Subcutaneous preadipocyte (primary cell): ENCODE data around the gene EHD4. TPM values are rescaled to one million over a fixed set of nuclear protein-coding genes. Genes with fewer than 3 reads are reported as not detected.

Source experiments
- small RNA-seq: library from RNA; depleted of rRNA; stranded (forward); fragments of <200 nt; gene quantifications from one replicate; pipeline ENCODE3, GENCODE V24; 2012
- total RNA-seq: library from RNA; depleted of rRNA; stranded (reverse); fragments of >200 nt; gene quantifications from 2 replicates; pipeline ENCODE4 v1.2.3, GENCODE V29; 2012

EHD4 gene
- total RNA-seq, result 9.2 and 20.3 TPM in 2 replicates

DNA sequence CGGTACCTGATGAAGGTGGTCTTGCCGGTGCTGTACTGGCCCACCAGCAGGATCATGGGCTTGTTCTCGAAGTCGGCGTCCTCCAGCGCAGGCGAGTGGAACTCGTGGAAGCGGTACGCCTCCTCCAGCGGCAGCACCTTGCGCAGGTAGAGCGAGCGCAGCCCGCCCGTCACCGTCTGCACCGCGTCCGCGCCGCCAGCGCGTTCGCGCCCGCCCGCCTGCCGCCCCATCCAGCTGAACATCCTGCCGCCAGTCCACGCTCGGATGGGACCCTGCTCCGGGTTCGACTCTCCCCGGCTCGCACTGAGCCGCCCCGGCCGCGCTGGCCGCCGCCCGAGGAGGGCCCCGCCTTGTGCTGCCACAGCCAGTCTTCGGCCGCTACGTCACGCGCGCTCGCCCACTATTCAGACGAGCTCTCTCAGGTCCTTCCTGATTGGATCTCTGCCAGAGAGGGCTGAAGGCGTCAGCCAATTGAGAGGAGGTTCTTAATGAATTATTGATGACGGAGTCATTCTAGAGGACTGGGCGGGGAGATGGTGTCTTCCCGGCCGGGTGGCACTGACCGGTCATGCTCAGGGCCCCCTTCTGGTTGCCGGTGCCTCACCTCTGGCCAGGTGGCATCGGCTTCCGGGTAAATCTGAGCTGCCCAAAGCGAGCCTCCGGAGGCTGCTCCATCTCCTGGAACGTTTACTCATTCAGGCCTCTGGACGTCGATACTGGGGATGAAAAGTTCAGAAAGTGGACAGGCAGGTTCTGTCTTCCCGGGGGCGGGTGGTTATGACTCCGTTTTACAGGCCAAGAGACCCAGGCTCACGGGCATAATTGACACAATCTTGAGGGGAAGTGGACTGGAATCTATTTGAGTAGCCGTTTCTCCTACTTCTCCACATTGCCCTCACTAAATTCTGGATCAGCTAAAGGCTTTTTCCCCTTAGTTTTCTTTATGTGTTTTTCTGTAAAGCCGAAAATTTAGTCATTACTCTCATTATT lies at the start of gene EHD4:
Gene EHD4, minus strand, starts transcription at position 305 of the 990 bp plus-strand sequence. Its CDS starts 63 bp downstream, at position 242.

DNA sequence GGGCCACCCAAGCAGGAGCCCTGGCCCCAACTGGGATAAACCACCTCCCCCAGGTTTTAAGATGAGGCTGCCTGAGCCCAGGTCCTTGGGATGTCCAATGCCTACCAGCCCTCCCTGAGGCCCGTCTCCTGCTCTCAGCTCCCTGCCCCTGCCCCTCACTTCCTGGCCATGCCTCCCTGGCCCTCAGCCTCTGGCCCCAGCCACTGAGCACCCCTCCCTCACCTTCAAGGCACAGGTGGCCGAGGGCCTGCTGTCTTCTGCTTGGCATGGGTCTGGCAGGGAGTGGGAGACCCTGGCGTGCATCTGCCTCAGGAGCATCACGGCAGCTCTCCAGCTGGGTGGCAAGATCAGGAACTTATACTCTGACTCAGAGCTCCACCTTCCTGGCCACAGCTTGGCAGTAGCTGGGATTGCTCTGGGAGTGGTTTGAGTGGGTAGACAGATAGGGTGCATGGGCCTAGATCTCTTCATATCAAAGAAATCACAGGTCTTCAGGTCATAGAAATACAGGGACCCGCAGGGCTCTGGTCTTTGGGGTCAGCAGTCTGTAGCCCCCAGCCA lies 48.4 kb upstream of the EHD4 start, which contains the start of gene PLA2G4E:
Gene PLA2G4E, minus strand, starts transcription at position 330 of the 561 bp plus-strand sequence. Its CDS starts 12 bp downstream, at position 318.

DNA sequence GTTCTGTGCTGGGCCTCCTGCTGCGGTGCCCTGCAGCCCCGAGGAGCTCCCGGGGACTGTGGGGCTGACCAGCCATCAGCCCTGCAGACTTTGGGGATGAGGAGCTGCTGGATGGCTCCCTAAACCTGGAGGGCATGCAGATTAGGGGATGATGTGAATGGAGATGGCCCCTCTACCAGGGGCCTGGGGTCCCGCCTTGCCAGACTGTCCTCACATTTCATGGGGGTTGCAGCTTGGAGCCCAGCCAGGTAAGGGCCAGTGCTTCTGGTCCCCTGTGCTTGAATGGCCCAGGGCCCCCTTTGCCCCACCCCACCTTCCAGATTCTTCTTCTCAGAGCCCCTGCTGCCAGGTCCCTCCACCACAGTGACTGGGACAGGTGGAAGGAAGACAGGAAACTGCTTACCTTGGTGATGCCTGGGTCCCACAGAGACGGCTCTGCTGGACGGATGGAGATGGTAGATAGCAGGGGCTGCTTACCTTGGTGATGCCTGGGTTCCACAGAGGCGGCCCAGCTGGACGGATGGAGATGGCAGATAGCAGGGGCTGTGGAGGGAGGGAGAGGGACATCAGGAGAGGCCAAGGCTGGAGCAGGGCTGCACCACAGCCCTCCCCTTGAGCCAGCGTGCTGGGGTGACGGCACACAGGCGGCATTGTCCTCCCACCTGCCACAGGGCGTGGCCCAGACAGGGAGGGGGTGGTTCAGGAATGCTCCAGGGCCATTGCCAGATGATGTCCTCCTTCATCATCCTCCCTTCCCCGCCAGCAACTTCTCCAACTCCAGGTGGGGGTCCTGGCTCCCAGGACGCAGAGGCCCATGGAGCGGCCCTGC lies 78.7 kb downstream of the EHD4 start, which contains the start of gene SPTBN5:
Gene SPTBN5, minus strand, starts transcription at position 632 of the 829 bp plus-strand sequence. Its CDS starts 556 bp downstream, at position 76.

Small RNAs within 50 kb of the gene (small RNA-seq; reads per million reads assigned to genes)
- gene MIR4310 (not detected), gene RNA5SP393 (not detected)

Other genes starting within 250 kb of the EHD4 start
- gene MAPKBP1, start 198.1 kb downstream of the EHD4 start, total RNA-seq, result 16.9 and 31.3 TPM in 2 replicates
- 0.37 and 0.78 TPM in 2 replicates for gene JMJD7, start 144.5 kb downstream of the EHD4 start, total RNA-seq
- 0.37 and 1.2 TPM in 2 replicates for gene PLA2G4B, start 133.7 kb downstream of the EHD4 start, total RNA-seq
- gene SPTBN5, start 78.5 kb downstream of the EHD4 start, total RNA-seq, result under 0.01 and 0.20 TPM in 2 replicates
- not detected in 2 replicates for gene PLA2G4E, start 48.5 kb upstream of the EHD4 start, total RNA-seq
- not detected in 2 replicates for gene PLA2G4D, start 122.0 kb upstream of the EHD4 start, total RNA-seq
- gene PLA2G4F, start 184.1 kb upstream of the EHD4 start, total RNA-seq, result not detected in 2 replicates
- gene VPS39, start 235.7 kb upstream of the EHD4 start, total RNA-seq, result 42.3 and 42.4 TPM in 2 replicates